H1 (cell line): ENCODE data around the gene ABCB11. TPM values are rescaled to one million over a fixed set of nuclear protein-coding genes. Genes with fewer than 3 reads are reported as not detected.
A peak's percentile ranks its signal among the peaks of the same experiment; 100 is the strongest.

ENCODE experiments used
- CTCF ChIA-PET: fragments of 300-600 bp; sonication (Branson Sonifier 250); formaldehyde crosslinking; loops from one replicate; lab custom pipeline; 2021; ENCODE audit not compliant: partially characterized antibody; lab: Charles Lee
- POLR2A ChIA-PET: fragments of 300-600 bp; sonication (Branson Sonifier 250); formaldehyde crosslinking; loops from one replicate; lab custom pipeline; 2021; ENCODE audit warnings: inconsistent platforms; ENCODE audit not compliant: partially characterized antibody; lab: Charles Lee
- DNase-seq, 2 experiments: peaks; one replicate each; pipeline versions ENCODE4 v3.0.0 to v3.0.0-alpha.2; 2010 to 2022; ENCODE audit warnings: low spot score in 2 of 2, low read depth in 1 of 2, mixed read lengths in 1 of 2
- FAIRE-seq: peaks from 2 replicates; lab custom pipeline; 2011; peaks lifted over from hg19 to GRCh38; lab: Jason Lieb, UNC
- H2AFZ ChIP-seq: 2 replicates; pipeline ENCODE4 v1.8.1; 2012; ENCODE audit warnings: low read length, inconsistent platforms
- H2AK5ac ChIP-seq: 2 replicates; pipeline ENCODE4 v1.6.1; 2013; ENCODE audit warnings: low read depth, low read length
- H2BK120ac ChIP-seq: replicated peaks from 2 replicates; pipeline ENCODE3; 2013; ENCODE audit warnings: low read depth, low read length, inconsistent platforms
- H2BK12ac ChIP-seq: 2 replicates; pipeline ENCODE4 v1.6.1; 2013; ENCODE audit warnings: low read depth, low read length
- H2BK15ac ChIP-seq: 2 replicates; pipeline ENCODE4 v1.6.1; 2013; ENCODE audit warnings: low read length
- H2BK20ac ChIP-seq: 2 replicates; pipeline ENCODE4 v1.6.1; 2013; ENCODE audit warnings: low read length
- H2BK5ac ChIP-seq: 2 replicates; pipeline ENCODE4 v1.6.1; 2013; ENCODE audit warnings: low read depth, low read length
- H3K14ac ChIP-seq: 2 replicates; pipeline ENCODE4 v1.6.1; 2013; ENCODE audit warnings: inconsistent platforms; ENCODE audit not compliant: insufficient read length
- H3K18ac ChIP-seq: 2 replicates; pipeline ENCODE4 v1.6.1; 2013; ENCODE audit warnings: low read length; ENCODE audit errors: extremely low read depth
- H3K23ac ChIP-seq: 2 replicates; pipeline ENCODE4 v1.6.1; 2013; ENCODE audit warnings: inconsistent platforms; ENCODE audit not compliant: insufficient read length
- H3K23me2 ChIP-seq: 2 replicates; pipeline ENCODE4 v1.6.1; 2013; ENCODE audit warnings: low read depth, low read length
- H3K27ac ChIP-seq: 2 replicates; pipeline ENCODE4 v1.6.1; 2011; ENCODE audit warnings: low read depth, low read length, inconsistent platforms
- H3K27me3 ChIP-seq, 4 experiments: replicated peaks in 1 of 4; 1 replicate in 1 of 4; 2 replicates in 3 of 4; pipeline versions ENCODE4 v1.6.1 to v1.8.1; 2011 to 2013; ENCODE audit warnings: low read length in 3 of 4, mild to moderate bottlenecking in 3 of 4, inconsistent platforms in 2 of 4, mixed read lengths in 2 of 4, moderate library complexity in 1 of 4; ENCODE audit not compliant: control insufficient read depth in 3 of 4, insufficient read depth in 3 of 4; ENCODE audit errors: extremely low read depth in 1 of 4
- H3K36me3 ChIP-seq, 4 experiments: 2 replicates each; pipeline versions ENCODE4 v1.6.1 to v1.8.1; 2011 to 2013; ENCODE audit warnings: mild to moderate bottlenecking in 4 of 4, low read length in 3 of 4, moderate library complexity in 2 of 4, control low read depth in 1 of 4, inconsistent platforms in 1 of 4; ENCODE audit not compliant: insufficient read depth in 4 of 4, control insufficient read depth in 2 of 4
- H3K4ac ChIP-seq: replicated peaks from 2 replicates; pipeline ENCODE3; 2013; ENCODE audit warnings: low read length, low read depth, mixed read lengths, inconsistent platforms; ENCODE audit not compliant: insufficient read length
- H3K4me1 ChIP-seq, 4 experiments: replicated peaks in 1 of 4; 1 replicate in 1 of 4; 2 replicates in 3 of 4; pipeline versions ENCODE4 v1.6.1 to v1.8.1; 2011 to 2013; ENCODE audit warnings: low read length in 3 of 4, inconsistent platforms in 2 of 4, mixed read lengths in 1 of 4; ENCODE audit not compliant: insufficient read depth in 4 of 4, control insufficient read depth in 3 of 4
- H3K4me2 ChIP-seq, 2 experiments: 2 replicates each; pipeline versions ENCODE4 v1.6.1 to v1.8.1; 2011 to 2013; ENCODE audit warnings: low read depth in 2 of 2, low read length in 2 of 2, control low read depth in 1 of 2, inconsistent platforms in 1 of 2, mild to moderate bottlenecking in 1 of 2; ENCODE audit not compliant: insufficient read depth in 1 of 2
- H3K4me3 ChIP-seq, 4 experiments: fragments of 200-600, 300-600 bp in 1 of 4; sonication (generic), shearing (Covaris generic), sonication (Bioruptor Twin) in 1 of 4; 2 replicates each; pipeline versions ENCODE4 v1.5.1 to v1.8.1; 2011 to 2016; ENCODE audit warnings: low read length in 4 of 4, low read depth in 3 of 4, control low read depth in 2 of 4, inconsistent platforms in 2 of 4, mild to moderate bottlenecking in 2 of 4, mixed read lengths in 1 of 4, moderate library complexity in 1 of 4; ENCODE audit not compliant: insufficient read depth in 2 of 4; ENCODE audit errors: extremely low read depth in 1 of 4
- H3K56ac ChIP-seq: replicated peaks from 2 replicates; pipeline ENCODE3; 2013; ENCODE audit warnings: low read depth, mild to moderate bottlenecking, mixed read lengths, low read length, inconsistent platforms; ENCODE audit not compliant: insufficient read length
- H3K79me1 ChIP-seq: 2 replicates; pipeline ENCODE4 v1.6.1; 2013; ENCODE audit warnings: low read depth, low read length, control low read depth
- H3K79me2 ChIP-seq, 2 experiments: 2 replicates each; pipeline versions ENCODE4 v1.6.1 to v1.8.1; 2012 to 2013; ENCODE audit warnings: low read length in 2 of 2, mild to moderate bottlenecking in 2 of 2, inconsistent platforms in 1 of 2; ENCODE audit not compliant: insufficient read depth in 2 of 2, control insufficient read depth in 1 of 2
- H3K9ac ChIP-seq, 4 experiments: replicated peaks in 1 of 4; 1 replicate in 1 of 4; 2 replicates in 3 of 4; pipeline versions ENCODE4 v1.6.1 to v1.8.1; 2011 to 2013; ENCODE audit warnings: low read depth in 3 of 4, low read length in 3 of 4, control low read depth in 2 of 4, mild to moderate bottlenecking in 2 of 4, moderate library complexity in 2 of 4, inconsistent platforms in 1 of 4; ENCODE audit errors: extremely low read depth in 1 of 4
- H3K9me3 ChIP-seq, 2 experiments: 2 replicates each; pipeline versions ENCODE4 v1.6.1 to v1.8.1; 2012 to 2013; ENCODE audit warnings: mild to moderate bottlenecking in 2 of 2, moderate library complexity in 2 of 2, control low read depth in 1 of 2, inconsistent platforms in 1 of 2, low read depth in 1 of 2, low read length in 1 of 2, mixed read lengths in 1 of 2; ENCODE audit not compliant: insufficient read depth in 2 of 2
- H4K20me1 ChIP-seq, 2 experiments: replicated peaks in 1 of 2; 2 replicates each; pipeline versions ENCODE3 to v1.8.1; 2011 to 2013; ENCODE audit warnings: inconsistent platforms in 2 of 2, low read length in 2 of 2, mild to moderate bottlenecking in 1 of 2; ENCODE audit not compliant: insufficient read depth in 2 of 2, control insufficient read depth in 1 of 2
- H4K5ac ChIP-seq: 2 replicates; pipeline ENCODE4 v1.6.1; 2013; ENCODE audit warnings: low read length, low read depth, mixed read lengths, inconsistent platforms; ENCODE audit not compliant: insufficient read length
- H4K8ac ChIP-seq: 2 replicates; pipeline ENCODE4 v1.8.0; 2013; ENCODE audit warnings: mild to moderate bottlenecking, moderate library complexity, low read length, inconsistent platforms; ENCODE audit not compliant: insufficient read depth; ENCODE audit errors: extremely low read depth
- H4K91ac ChIP-seq: replicated peaks from 2 replicates; pipeline ENCODE3; 2013; ENCODE audit warnings: low read length, mixed read lengths, inconsistent platforms; ENCODE audit not compliant: insufficient read length
- ASH2L ChIP-seq: fragments of 200-600, 300-600 bp; sonication (generic); IDR thresholded peaks from one replicate; pipeline ENCODE4 v1.7.1; 2017; ENCODE audit warnings: low read length
- BACH1 ChIP-seq: IDR thresholded peaks from 2 replicates; pipeline ENCODE4 v1.6.1; 2012; ENCODE audit warnings: low read length, improper control_type of control experiment
- BRCA1 ChIP-seq: IDR thresholded peaks from 2 replicates; pipeline ENCODE4 v1.6.1; 2012; ENCODE audit warnings: low read depth, low read length, improper control_type of control experiment
- EGR1 ChIP-seq: IDR thresholded peaks from 2 replicates; pipeline ENCODE4 v1.6.1; 2011; ENCODE audit warnings: low read depth, low read length, borderline replicate concordance
- EP300 ChIP-seq, 2 experiments: IDR thresholded peaks; 1 replicate in 1 of 2; 2 replicates in 1 of 2; pipeline ENCODE4 v1.6.1; 2011 to 2012; ENCODE audit warnings: low read depth in 2 of 2, low read length in 2 of 2, mild to moderate bottlenecking in 2 of 2, borderline replicate concordance in 1 of 2, inconsistent platforms in 1 of 2, moderate library complexity in 1 of 2
- MAFK ChIP-seq: IDR thresholded peaks from 2 replicates; pipeline ENCODE4 v1.6.1; 2012; ENCODE audit warnings: low read depth, mild to moderate bottlenecking, improper control_type of control experiment, low read length
- PHF8 ChIP-seq: fragments of 200-600 bp; sonication (generic); conservative IDR thresholded peaks from 2 replicates; pipeline ENCODE4 v1.7.1; 2012; ENCODE audit warnings: low read depth, mild to moderate bottlenecking, inconsistent platforms, low read length, moderate library complexity
- RNF2 ChIP-seq: fragments of 200-900, 300-1000 bp; sonication (generic); IDR thresholded peaks from 2 replicates; pipeline ENCODE4 v1.7.1; 2016; ENCODE audit warnings: borderline replicate concordance, low read depth, mild to moderate bottlenecking, antibody characterized with exemption, low read length; ENCODE audit not compliant: poor library complexity, severe bottlenecking; ENCODE audit errors: missing control alignments
- SIX5 ChIP-seq: IDR thresholded peaks from 2 replicates; pipeline ENCODE4 v1.6.1; 2011; ENCODE audit warnings: mild to moderate bottlenecking, low read depth, low read length
- SP2 ChIP-seq: IDR thresholded peaks from 2 replicates; pipeline ENCODE4 v1.6.1; 2012; ENCODE audit warnings: mild to moderate bottlenecking, low read length, inconsistent platforms
- SP4 ChIP-seq: IDR thresholded peaks from 2 replicates; pipeline ENCODE4 v1.6.1; 2012; ENCODE audit warnings: low read length, inconsistent platforms
- WGBS, 2 experiments: shearing (Covaris generic) in 1 of 2; methylation state at CpG; one replicate each; pipeline versions ENCODE4 v1.1.6 to v1.1.7; 2013 to 2015; ENCODE audit warnings: low lambda C conversion rate in 2 of 2, mixed read lengths in 2 of 2, inconsistent platforms in 1 of 2, low coverage in 1 of 2, missing lambda C conversion rate in 1 of 2; ENCODE audit not compliant: insufficient replicate concordance in 2 of 2, insufficient coverage in 1 of 2, insufficient read length in 1 of 2; ENCODE audit errors: extremely low coverage in 1 of 2, missing lambda C conversion rate in 1 of 2; 5-methylcytosine and 5-hydroxymethylcytosine counted together
- polyA plus RNA-seq, 7 experiments: library from polyadenylated mRNA; depleted of rRNA in 3 of 7; stranded (reverse) in 5 of 7; unstranded in 2 of 7; fragments of >200 nt in 5 of 7; fragments of 200-250 nt in 2 of 7; gene quantifications; 1 replicate in 5 of 7; 2 replicates in 1 of 7; 4 replicates in 1 of 7; pipeline versions ENCODE4 v1.2.1 to v1.2.3, GENCODE V29; 2011 to 2013; ENCODE audit warnings: missing spikeins in 2 of 7, mixed read lengths in 2 of 7
- total RNA-seq: library from RNA; stranded (reverse); fragmentation: NEBNext Ultra II Directional; extraction: Animal tissue kit (Norgen Biotek cat#: 25700); gene quantifications from 2 replicates; pipeline ENCODE4 v1.2.1, GENCODE V29; 2021
- TF ChIP-seq, protein P1 (sequence below): IDR thresholded peaks from 2 replicates; pipeline ENCODE4 v1.6.1; 2011; ENCODE audit warnings: low read depth, mild to moderate bottlenecking, low read length; ENCODE audit not compliant: insufficient read depth
- TF ChIP-seq, protein P2 (sequence below): IDR thresholded peaks from 2 replicates; pipeline ENCODE4 v1.6.1; 2012; ENCODE audit warnings: inconsistent platforms

The ABCB11 gene
- total and polyA plus RNA-seq, 2 of the 8 experiments (the other 6 are each of a cell fraction or from before 2014, with no cell fraction given), result not detected

DNA sequence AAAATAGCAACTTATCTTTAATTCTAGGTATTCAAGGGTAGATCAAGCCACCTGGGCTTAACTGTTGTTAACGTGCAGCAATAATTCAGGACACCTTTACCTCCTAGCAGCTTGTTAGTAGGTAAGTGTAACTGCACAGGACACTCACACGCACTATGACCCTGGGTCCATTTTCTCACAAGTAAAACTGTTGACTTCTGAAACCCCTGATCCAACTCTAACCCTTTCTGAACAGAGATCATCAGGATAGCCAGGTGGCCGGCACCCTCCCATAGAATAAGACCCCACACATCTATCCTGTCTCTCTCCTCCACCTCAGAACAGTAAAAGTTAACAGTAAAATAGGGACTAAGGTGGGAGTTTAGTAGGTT, 141.5 kb downstream of the ABCB11 start:
- Histone ChIP-seq H2BK120ac (no peak overlapping the region), H3K4me2 (peak overlapping the region; percentile 81 to 92), H4K20me1 (no peaks in the 10 kb centered on the region), H3K4me3 (peak overlapping the region; percentile 78 to 97 (median 86)), H3K79me2 (peaks cover 0 to 9% of the 10 kb centered on the region in 2 experiments; a peak in 2 of 4 replicates), H3K23me2 (peaks cover 7% of the 10 kb centered on the region), H2BK12ac (no peak overlapping the region), H3K14ac (no peak overlapping the region), H2BK15ac (no peak overlapping the region), H3K56ac (no peak overlapping the region), H2AFZ (peak overlapping the region; percentile 78), H3K79me1 (no peaks in the 10 kb centered on the region; the same call in 1 of the 2 replicates), H4K8ac (no peak overlapping the region), H3K27me3 (no peaks in the 10 kb centered on the region), H3K9me3 (no peaks in the 10 kb centered on the region), H2AK5ac (no peak overlapping the region), H3K9ac (peak overlapping the region; percentile 61 to 77 (median 74)), H3K18ac (no peak overlapping the region), H3K36me3 (peaks cover 0 to 9% (median 3%) of the 10 kb centered on the region in 4 experiments; a peak in 4 of 8 replicates), H3K27ac (no peak overlapping the region), H4K91ac (no peak overlapping the region), H3K4ac (no peak overlapping the region), H2BK5ac (no peak overlapping the region), H4K5ac (no peak overlapping the region), H3K4me1 (no peaks in the 10 kb centered on the region; a peak in 2 of 7 replicates), H2BK20ac (no peak overlapping the region), H3K23ac (no peak overlapping the region)
- FAIRE-seq (no peak), DNase-seq (no peak)
- no peak for TF ChIP-seq SP2
- TF ChIP-seq SP4, result no peak
- no peak for TF ChIP-seq EGR1
- no peak for TF ChIP-seq MAFK
- no peak for TF ChIP-seq BRCA1
- TF ChIP-seq, protein P1, sequence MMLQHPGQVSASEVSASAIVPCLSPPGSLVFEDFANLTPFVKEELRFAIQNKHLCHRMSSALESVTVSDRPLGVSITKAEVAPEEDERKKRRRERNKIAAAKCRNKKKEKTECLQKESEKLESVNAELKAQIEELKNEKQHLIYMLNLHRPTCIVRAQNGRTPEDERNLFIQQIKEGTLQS, result no peak
- TF ChIP-seq BACH1, result no peak
- no peak for TF ChIP-seq PHF8
- TF ChIP-seq SIX5, result no peak
- no peak for TF ChIP-seq RNF2
- TF ChIP-seq ASH2L, result no peak
- TF ChIP-seq EP300 (IDR thresholded peaks at IDR 0.05; ENCODE audit: borderline replicate concordance in 1 of 2, low read depth in 2 of 2, low read length in 2 of 2), result no peak
- TF ChIP-seq, protein P2, sequence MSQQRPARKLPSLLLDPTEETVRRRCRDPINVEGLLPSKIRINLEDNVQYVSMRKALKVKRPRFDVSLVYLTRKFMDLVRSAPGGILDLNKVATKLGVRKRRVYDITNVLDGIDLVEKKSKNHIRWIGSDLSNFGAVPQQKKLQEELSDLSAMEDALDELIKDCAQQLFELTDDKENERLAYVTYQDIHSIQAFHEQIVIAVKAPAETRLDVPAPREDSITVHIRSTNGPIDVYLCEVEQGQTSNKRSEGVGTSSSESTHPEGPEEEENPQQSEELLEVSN, result no peak
- CTCF ChIA-PET, result interaction anchor here (1.0 kb wide), 1 partner anchor 185 kb away, joined by 3 read pairs; no protein-coding TSS in a partner anchor
- POLR2A ChIA-PET, result no interaction called here
- 29% methylated on average over 3 of the region's 3 CpGs; no CpG with 5 or more reads in 1 of the 2 experiments for WGBS, 2 experiments
